Measurements from ENCODE around the gene NUP98.

NUP98 gene

DNA sequence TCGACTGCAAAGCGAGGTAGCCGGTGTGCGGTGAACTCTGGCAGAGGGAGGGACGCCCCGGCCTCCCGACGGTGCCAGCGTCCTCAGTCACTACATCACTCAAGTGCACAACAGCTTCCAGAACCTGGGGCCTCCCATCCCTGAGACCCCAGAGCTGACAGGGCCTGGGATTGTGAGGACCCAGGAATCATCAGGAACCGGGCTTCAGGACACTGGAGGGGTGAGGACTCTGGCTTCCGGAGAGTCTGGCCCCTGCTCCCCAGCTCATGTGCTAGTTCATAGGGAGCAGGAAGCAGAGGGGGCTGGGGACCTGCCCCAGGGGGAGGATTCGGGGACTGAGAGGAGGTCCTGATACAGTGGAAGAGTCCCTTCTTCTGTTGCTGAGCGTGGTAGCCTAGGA is 160.2 kb downstream of the NUP98 start:
- no peak for DNase-seq

DNA sequence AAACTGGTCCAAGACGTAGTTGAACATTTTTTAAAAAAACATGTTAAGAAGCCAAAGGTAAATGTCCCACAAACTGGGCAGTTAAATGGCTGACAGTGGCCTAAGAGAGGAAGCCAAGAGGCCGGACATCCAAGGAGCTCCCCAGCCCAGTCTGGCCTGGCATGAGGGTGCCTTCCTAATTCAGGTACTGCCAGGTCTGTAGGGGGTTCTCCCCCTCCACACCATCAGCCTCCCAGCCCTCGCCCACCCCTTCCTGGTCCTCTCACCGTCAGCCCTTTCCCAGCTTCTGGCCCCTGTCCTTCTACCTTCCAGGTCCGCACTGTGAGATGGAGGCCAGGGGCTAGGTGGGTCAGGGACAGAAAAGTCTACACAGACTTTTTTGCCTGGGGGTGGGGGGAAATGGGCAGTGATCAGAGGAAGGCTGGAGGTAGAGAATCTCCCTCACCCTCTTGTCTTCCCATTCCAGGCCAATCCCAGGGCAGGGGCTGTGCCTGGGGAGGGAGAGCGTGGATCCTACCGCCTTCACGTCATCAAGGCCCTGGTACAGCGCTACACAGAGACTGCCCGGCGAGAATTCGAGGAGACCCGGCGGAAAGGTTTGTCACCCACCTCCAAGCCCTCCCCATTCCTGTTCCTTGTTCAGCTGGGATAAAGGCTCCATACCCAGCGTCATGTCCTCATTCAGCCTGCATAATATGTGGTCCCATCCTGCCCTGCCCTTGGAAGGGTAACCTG is 161.5 kb downstream of the NUP98 start:
- no peak for DNase-seq

DNA sequence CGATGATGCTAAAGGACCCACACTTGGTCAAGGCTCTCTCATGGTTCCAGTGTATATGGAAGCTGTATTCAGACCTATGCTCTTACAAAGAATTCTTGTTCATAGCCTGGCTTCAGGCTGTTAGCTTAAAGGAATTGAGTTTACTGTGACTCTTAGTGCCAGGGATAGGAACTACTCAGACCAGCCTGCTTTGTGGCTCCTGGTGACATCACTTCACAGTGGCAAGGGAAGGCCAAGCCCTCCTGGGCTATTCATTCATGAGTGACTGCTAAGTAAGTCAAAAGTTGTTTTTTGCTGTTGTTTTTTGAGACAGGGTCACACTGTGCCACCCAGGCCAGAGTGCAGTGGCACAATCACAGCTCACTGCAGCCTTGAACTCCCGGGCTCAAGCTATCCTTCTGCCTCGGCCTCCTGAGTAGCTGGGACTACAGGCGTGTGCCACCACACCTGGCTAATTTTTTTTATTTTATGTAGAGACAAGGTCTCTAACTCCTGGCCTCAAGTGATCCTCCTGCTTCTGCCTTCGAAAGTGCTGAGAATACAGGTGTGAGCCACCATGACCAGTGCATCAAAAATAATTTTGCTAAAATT is 165.2 kb downstream of the NUP98 start:
- DNase-seq, result no peak

DNA sequence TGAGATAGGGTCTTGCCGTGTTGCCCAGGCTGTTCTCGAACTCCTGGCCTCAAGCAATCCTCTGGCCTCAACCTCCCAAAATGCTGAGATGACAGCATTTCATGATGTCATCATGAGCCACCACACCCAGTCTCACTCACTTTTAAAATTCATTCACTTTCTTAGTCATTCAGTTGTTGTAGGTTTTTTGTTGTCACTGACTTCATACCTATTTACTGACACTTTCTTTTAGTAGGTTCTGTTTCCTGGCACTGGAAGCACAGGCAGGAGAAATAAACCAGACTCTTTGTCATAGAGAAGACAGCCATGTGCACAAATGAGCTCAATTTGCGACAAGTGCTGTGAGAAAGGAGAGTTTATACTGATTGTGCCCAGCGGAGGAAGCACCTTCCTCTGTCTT is 166.0 kb downstream of the NUP98 start:
- DNase-seq, result no peak

DNA sequence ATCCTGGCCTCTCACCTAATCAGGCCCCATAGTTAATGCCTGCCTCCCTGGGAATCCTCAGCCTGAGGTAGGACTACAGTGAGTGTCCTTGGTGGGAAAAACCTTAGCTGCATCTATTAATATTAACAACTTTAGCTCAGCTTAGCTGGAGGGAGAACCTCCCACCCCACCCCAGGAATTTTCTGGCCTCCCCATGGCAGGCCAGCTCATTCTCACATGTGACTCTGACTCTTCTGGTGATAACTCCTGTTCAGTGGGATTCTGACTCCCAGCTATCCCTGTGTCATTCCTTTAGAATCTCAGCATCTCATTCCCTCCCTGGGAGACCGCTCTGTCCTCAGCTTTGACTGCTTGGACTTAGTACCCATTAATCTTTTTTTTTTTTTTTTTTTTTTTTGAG is 170.1 kb downstream of the NUP98 start:
- no peak for DNase-seq

DNA sequence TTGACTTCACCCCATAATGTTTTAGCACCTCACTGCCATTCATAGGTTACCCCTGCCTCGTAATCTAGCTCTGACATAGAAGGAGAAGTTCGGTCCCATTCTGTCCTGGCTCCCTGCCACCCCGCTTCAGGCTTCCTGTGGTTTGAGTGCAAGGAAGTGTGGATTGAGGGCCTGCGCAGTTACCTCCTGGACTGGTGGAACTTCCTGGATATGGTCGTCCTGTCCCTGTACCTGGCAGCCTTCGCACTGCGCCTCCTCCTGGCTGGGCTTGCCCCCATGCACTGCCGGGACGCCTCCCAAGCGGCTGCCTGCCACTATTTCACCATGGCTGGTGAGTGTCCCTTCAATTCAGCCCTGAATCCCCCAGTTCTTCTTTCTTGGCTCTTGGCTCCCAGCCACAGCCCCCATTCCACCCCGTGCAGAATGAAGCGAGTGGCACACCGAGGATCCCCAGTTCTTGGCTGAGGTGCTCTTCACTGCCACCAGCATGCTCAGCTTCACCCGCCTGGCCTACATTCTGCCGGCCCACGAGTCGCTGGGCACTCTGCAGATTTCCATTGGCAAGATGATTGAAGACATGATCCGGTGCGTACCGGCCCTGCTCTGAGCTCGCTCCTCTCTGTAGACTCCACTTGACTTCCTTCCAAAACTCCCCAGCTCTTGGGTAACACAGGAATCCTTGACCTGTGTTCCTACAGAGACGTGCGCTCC is 170.9 kb downstream of the NUP98 start:
- DNase-seq, result no peak
